Liver (tissue), 9 donors: ENCODE results near the gene LPAR3. TPM values are rescaled to one million over a fixed set of nuclear protein-coding genes. Genes with fewer than 3 reads are reported as not detected.

Experiments used
- DNase-seq: peaks from one replicate; pipeline ENCODE4 v3.0.0-alpha.2; 2017; ENCODE audit warnings: low spot score
- H3K27ac ChIP-seq, 2 donors: one replicate each; pipeline ENCODE4 v1.7.0; 2013; ENCODE audit warnings: inconsistent platforms in 2 of 2, low read length in 2 of 2, control low read depth in 1 of 2, low read depth in 1 of 2, mild to moderate bottlenecking in 1 of 2
- H3K27me3 ChIP-seq, 4 donors: one replicate each; pipeline versions ENCODE4 v1.6.1 to v1.7.0; 2013; ENCODE audit warnings: low read length in 3 of 4, inconsistent platforms in 1 of 4, mild to moderate bottlenecking in 1 of 4, moderate library complexity in 1 of 4; ENCODE audit not compliant: control insufficient read depth in 4 of 4, insufficient read depth in 4 of 4
- H3K36me3 ChIP-seq, 4 donors: one replicate each; pipeline versions ENCODE4 v1.6.1 to v1.7.0; 2013; ENCODE audit warnings: low read length in 3 of 4, mild to moderate bottlenecking in 3 of 4, low read depth in 1 of 4, moderate library complexity in 1 of 4; ENCODE audit not compliant: control insufficient read depth in 4 of 4, insufficient read depth in 3 of 4
- H3K4me1 ChIP-seq, 4 donors: one replicate each; pipeline versions ENCODE4 v1.6.1 to v1.7.0; 2013; ENCODE audit warnings: low read length in 3 of 4, mild to moderate bottlenecking in 3 of 4, moderate library complexity in 1 of 4; ENCODE audit not compliant: control insufficient read depth in 4 of 4, insufficient read depth in 4 of 4
- H3K4me3 ChIP-seq, 3 donors: one replicate each; pipeline versions ENCODE4 v1.6.1 to v1.7.0; 2013; ENCODE audit warnings: low read length in 3 of 3, control low read depth in 1 of 3, low read depth in 1 of 3, mild to moderate bottlenecking in 1 of 3
- H3K9ac ChIP-seq, 2 donors: one replicate each; pipeline ENCODE4 v1.7.0; 2013; ENCODE audit warnings: low read length in 2 of 2, mild to moderate bottlenecking in 2 of 2, moderate library complexity in 2 of 2, control low read depth in 1 of 2, low read depth in 1 of 2
- H3K9me3 ChIP-seq, 4 donors: one replicate each; pipeline versions ENCODE4 v1.6.1 to v1.7.0; 2013; ENCODE audit warnings: low read length in 3 of 4; ENCODE audit not compliant: control insufficient read depth in 4 of 4
- EGR1 ChIP-seq, 2 donors: IDR thresholded peaks; 2 replicates each; pipeline ENCODE4 v1.6.1; 2016 to 2018; ENCODE audit warnings: antibody characterized with exemption in 2 of 2, low read depth in 2 of 2
- FOXA1 ChIP-seq: IDR thresholded peaks from 2 replicates; pipeline ENCODE4 v1.6.1; 2016; ENCODE audit warnings: antibody characterized with exemption
- FOXA2 ChIP-seq: IDR thresholded peaks from 2 replicates; pipeline ENCODE4 v1.6.1; 2016; ENCODE audit warnings: antibody characterized with exemption
- GABPA ChIP-seq, 2 donors: IDR thresholded peaks in 1 of 2; conservative IDR thresholded peaks in 1 of 2; 2 replicates each; pipeline ENCODE4 v1.6.1; 2016; ENCODE audit warnings: antibody characterized with exemption in 2 of 2, mild to moderate bottlenecking in 1 of 2, moderate library complexity in 1 of 2
- HNF4A ChIP-seq, 2 donors: conservative IDR thresholded peaks; 2 replicates each; pipeline ENCODE4 v1.6.1; 2016; ENCODE audit warnings: antibody characterized with exemption in 2 of 2, mild to moderate bottlenecking in 2 of 2
- HNF4G ChIP-seq: IDR thresholded peaks from 2 replicates; pipeline ENCODE4 v1.6.1; 2016; ENCODE audit warnings: antibody characterized with exemption
- JUND ChIP-seq, 2 donors: IDR thresholded peaks; 2 replicates each; pipeline ENCODE4 v1.6.1; 2016; ENCODE audit warnings: antibody characterized with exemption in 2 of 2
- RAD21 ChIP-seq, 2 donors: IDR thresholded peaks; 2 replicates each; pipeline ENCODE4 v1.6.1; 2016; ENCODE audit warnings: antibody characterized with exemption in 2 of 2, mild to moderate bottlenecking in 2 of 2
- RXRA ChIP-seq, 2 donors: IDR thresholded peaks; 2 replicates each; pipeline ENCODE4 v1.6.1; 2017 to 2018; ENCODE audit warnings: antibody characterized with exemption in 2 of 2, mild to moderate bottlenecking in 1 of 2
- SP1 ChIP-seq: IDR thresholded peaks from 2 replicates; pipeline ENCODE4 v1.6.1; 2018; ENCODE audit warnings: antibody characterized with exemption, mild to moderate bottlenecking
- TAF1 ChIP-seq: conservative IDR thresholded peaks from 2 replicates; pipeline ENCODE4 v1.6.1; 2016; ENCODE audit warnings: antibody characterized with exemption, mild to moderate bottlenecking
- YY1 ChIP-seq: IDR thresholded peaks from 2 replicates; pipeline ENCODE4 v1.6.1; 2016; ENCODE audit warnings: antibody characterized with exemption, mild to moderate bottlenecking
- WGBS: extraction: QIAGEN DNeasy Blood & Tissue Kit; methylation state at CpG from one replicate; pipeline ENCODE4 v1.1.7; 2013; 5-methylcytosine and 5-hydroxymethylcytosine counted together
- polyA plus RNA-seq, 2 donors: library from polyadenylated mRNA; stranded (reverse) in 1 of 2; unstranded in 1 of 2; fragments of 200-250 nt in 1 of 2; fragments of >200 nt in 1 of 2; fragmentation: Nextera tagmentation in 1 of 2; extraction: Ambion mirVana in 1 of 2; gene quantifications; one replicate each; pipeline versions ENCODE4 v1.2.1 to v1.2.3, GENCODE V29; 2013 to 2015
- total RNA-seq, 2 donors: library from RNA; depleted of rRNA; stranded (reverse); fragments of >200 nt; gene quantifications; one replicate each; pipeline ENCODE4 v1.2.3, GENCODE V29; 2014
- TF ChIP-seq, protein P1 (sequence below): IDR thresholded peaks from 2 replicates; pipeline ENCODE4 v1.6.1; 2016; ENCODE audit warnings: antibody characterized with exemption
- TF ChIP-seq, protein P2 (sequence below): IDR thresholded peaks from 2 replicates; pipeline ENCODE4 v1.6.1; 2016; ENCODE audit warnings: antibody characterized with exemption, mild to moderate bottlenecking
- TF ChIP-seq, protein P3 (sequence below): IDR thresholded peaks from 2 replicates; pipeline ENCODE4 v1.6.1; 2016; ENCODE audit warnings: antibody characterized with exemption
- donor health status: healthy.
- donor health status: healthy.
- donor health status: healthy.
- donor health status: healthy.
- donor health status: healthy.

Gene LPAR3
- total and polyA plus RNA-seq, 4 donors = 0.56 TPM; not detected in 3

DNA sequence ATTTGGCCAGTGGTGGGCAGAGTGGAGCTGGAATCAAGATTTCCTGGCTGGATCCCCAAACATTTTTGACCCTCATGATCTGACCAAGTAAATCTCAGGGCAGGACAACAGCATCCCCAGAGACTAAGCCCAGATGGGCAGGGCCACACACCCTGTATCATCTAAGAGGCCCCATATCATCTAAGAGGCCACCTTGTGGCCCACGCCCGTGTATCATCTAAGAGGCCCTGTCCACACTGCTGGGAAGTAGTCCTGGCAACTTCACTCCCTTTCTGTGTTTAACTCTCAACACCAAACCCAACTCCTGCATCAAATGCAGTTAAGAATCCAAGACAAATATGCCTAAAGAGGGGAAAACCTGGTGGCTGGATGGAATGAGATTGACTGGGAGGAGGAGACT, 121.1 kb downstream of the LPAR3 start:
- no peaks in the 10 kb centered on the region for H3K27me3 ChIP-seq
- 86% methylated on average over 2 of the region's 2 CpGs for WGBS
- H3K27ac ChIP-seq = no peak overlapping the region
- H3K4me1 ChIP-seq = no peaks in the 10 kb centered on the region
- no peaks in the 10 kb centered on the region for H3K9me3 ChIP-seq
- no peaks in the 10 kb centered on the region for H3K36me3 ChIP-seq
- TF ChIP-seq TAF1 = no peak
- TF ChIP-seq, protein P1, sequence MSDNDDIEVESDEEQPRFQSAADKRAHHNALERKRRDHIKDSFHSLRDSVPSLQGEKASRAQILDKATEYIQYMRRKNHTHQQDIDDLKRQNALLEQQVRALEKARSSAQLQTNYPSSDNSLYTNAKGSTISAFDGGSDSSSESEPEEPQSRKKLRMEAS = no peak
- TF ChIP-seq RXRA (IDR thresholded peaks at IDR 0.05) = no peak
- H3K4me3 ChIP-seq = no peak overlapping the region
- DNase-seq = no peak
- H3K9ac ChIP-seq = no peak overlapping the region

DNA sequence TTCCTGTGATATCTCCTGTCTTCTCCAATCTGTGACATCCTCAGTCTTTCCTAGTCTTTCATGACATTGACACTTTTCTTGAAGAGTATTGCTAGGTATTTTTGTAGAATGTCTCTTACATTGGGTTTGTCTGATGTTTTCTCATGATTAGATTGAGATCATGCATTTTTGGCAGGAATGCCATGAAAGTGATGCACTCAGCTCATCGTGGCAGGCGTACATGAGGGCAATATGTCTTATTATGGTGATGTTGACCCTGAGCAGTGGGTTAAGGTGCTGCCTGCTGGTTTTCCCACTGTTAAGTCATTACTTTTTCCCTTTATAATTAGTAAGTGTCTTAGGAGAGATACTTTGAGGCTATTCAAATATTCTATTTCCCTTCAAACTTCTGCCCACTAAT, 122.5 kb downstream of the LPAR3 start:
- WGBS = 90% methylated on average over 2 of the region's 2 CpGs
- no peaks in the 10 kb centered on the region for H3K36me3 ChIP-seq
- no peak for DNase-seq
- H3K9me3 ChIP-seq = no peaks in the 10 kb centered on the region
- no peak overlapping the region for H3K9ac ChIP-seq
- no peak overlapping the region for H3K4me3 ChIP-seq
- H3K27ac ChIP-seq = no peak overlapping the region
- H3K27me3 ChIP-seq = no peaks in the 10 kb centered on the region
- H3K4me1 ChIP-seq = no peaks in the 10 kb centered on the region
- TF ChIP-seq GABPA (IDR thresholded peaks at IDR 0.05 in 1 of 2, conservative IDR thresholded peaks at IDR 0.05 in 1 of 2) = no peak
- no peak for TF ChIP-seq JUND (IDR thresholded peaks at IDR 0.05)
- TF ChIP-seq YY1 = no peak
- TF ChIP-seq FOXA1 = no peak
- TF ChIP-seq EGR1 (IDR thresholded peaks at IDR 0.05; ENCODE audit: low read depth in 2 of 2) = no peak
- no peak for TF ChIP-seq RXRA (IDR thresholded peaks at IDR 0.05)
- TF ChIP-seq, protein P2, sequence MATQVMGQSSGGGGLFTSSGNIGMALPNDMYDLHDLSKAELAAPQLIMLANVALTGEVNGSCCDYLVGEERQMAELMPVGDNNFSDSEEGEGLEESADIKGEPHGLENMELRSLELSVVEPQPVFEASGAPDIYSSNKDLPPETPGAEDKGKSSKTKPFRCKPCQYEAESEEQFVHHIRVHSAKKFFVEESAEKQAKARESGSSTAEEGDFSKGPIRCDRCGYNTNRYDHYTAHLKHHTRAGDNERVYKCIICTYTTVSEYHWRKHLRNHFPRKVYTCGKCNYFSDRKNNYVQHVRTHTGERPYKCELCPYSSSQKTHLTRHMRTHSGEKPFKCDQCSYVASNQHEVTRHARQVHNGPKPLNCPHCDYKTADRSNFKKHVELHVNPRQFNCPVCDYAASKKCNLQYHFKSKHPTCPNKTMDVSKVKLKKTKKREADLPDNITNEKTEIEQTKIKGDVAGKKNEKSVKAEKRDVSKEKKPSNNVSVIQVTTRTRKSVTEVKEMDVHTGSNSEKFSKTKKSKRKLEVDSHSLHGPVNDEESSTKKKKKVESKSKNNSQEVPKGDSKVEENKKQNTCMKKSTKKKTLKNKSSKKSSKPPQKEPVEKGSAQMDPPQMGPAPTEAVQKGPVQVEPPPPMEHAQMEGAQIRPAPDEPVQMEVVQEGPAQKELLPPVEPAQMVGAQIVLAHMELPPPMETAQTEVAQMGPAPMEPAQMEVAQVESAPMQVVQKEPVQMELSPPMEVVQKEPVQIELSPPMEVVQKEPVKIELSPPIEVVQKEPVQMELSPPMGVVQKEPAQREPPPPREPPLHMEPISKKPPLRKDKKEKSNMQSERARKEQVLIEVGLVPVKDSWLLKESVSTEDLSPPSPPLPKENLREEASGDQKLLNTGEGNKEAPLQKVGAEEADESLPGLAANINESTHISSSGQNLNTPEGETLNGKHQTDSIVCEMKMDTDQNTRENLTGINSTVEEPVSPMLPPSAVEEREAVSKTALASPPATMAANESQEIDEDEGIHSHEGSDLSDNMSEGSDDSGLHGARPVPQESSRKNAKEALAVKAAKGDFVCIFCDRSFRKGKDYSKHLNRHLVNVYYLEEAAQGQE = no peak
- TF ChIP-seq TAF1 = no peak
- no peak for TF ChIP-seq HNF4A (conservative IDR thresholded peaks at IDR 0.05)

DNA sequence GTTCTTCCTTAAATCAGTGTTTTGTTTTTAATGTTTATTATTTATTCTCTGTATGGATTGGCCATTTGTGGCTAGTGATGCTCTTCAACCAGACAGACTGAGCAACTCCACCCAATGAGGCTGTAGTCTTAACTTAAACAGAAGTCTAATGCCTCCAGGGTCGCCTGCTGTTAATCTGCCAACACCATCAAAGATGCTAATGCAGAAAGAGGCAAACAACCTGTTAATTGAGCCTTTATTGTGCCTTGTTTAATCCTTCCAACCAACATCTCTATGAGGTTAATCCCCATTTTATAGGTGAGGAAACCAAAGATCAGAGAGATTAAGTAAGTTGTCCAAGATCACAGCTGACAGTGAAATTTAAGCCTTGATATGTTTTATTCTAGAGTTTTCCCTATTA, 123.4 kb downstream of the LPAR3 start:
- no peak overlapping the region for H3K27ac ChIP-seq
- no peak overlapping the region for H3K9ac ChIP-seq
- no peak for TF ChIP-seq HNF4G
- TF ChIP-seq, protein P3, sequence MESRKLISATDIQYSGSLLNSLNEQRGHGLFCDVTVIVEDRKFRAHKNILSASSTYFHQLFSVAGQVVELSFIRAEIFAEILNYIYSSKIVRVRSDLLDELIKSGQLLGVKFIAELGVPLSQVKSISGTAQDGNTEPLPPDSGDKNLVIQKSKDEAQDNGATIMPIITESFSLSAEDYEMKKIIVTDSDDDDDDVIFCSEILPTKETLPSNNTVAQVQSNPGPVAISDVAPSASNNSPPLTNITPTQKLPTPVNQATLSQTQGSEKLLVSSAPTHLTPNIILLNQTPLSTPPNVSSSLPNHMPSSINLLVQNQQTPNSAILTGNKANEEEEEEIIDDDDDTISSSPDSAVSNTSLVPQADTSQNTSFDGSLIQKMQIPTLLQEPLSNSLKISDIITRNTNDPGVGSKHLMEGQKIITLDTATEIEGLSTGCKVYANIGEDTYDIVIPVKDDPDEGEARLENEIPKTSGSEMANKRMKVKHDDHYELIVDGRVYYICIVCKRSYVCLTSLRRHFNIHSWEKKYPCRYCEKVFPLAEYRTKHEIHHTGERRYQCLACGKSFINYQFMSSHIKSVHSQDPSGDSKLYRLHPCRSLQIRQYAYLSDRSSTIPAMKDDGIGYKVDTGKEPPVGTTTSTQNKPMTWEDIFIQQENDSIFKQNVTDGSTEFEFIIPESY = no peak
- no peak for TF ChIP-seq SP1
- no peak for TF ChIP-seq RAD21 (IDR thresholded peaks at IDR 0.05)
- TF ChIP-seq FOXA2 = no peak
- no peak for TF ChIP-seq RXRA (IDR thresholded peaks at IDR 0.05)
- TF ChIP-seq, protein P2 = no peak
- no peak for TF ChIP-seq HNF4A (conservative IDR thresholded peaks at IDR 0.05)
- TF ChIP-seq TAF1 = no peak
- TF ChIP-seq JUND (IDR thresholded peaks at IDR 0.05) = no peak
- H3K36me3 ChIP-seq = no peaks in the 10 kb centered on the region
- 65% methylated on average over 1 of the region's 1 CpG for WGBS
- H3K4me1 ChIP-seq = no peaks in the 10 kb centered on the region
- H3K9me3 ChIP-seq = no peaks in the 10 kb centered on the region
- no peak for DNase-seq
- H3K4me3 ChIP-seq = no peak overlapping the region
- no peaks in the 10 kb centered on the region for H3K27me3 ChIP-seq
